GM12865 (cell line): Measurements from ENCODE around the gene GDI2.

Source experiments
- DNase-seq: peaks from one replicate; pipeline ENCODE4 v3.0.0; 2010; ENCODE audit warnings: low read depth
- H3K4me3 ChIP-seq: 2 replicates; pipeline ENCODE4 v1.5.1; 2011; ENCODE audit warnings: mild to moderate bottlenecking, low read depth, low read length, control low read depth
- CTCF ChIP-seq: IDR thresholded peaks from 2 replicates; pipeline ENCODE4 v1.5.1; 2011; ENCODE audit warnings: low read length, control low read depth, low read depth, inconsistent platforms; ENCODE audit not compliant: insufficient read depth; ENCODE audit errors: missing control alignments

Gene GDI2

GRCh38 chr10:5813341-5814109 is at the start of gene GDI2:
GDI2 (minus strand) TSS chr10:5813434; CDS start chr10:5813258, 176 bp downstream.
- peak within 1 kb of the TSS; percentile 99 for H3K4me3 ChIP-seq
- peak; percentile 98 for DNase-seq
- TF ChIP-seq CTCF = no peak

DNA sequence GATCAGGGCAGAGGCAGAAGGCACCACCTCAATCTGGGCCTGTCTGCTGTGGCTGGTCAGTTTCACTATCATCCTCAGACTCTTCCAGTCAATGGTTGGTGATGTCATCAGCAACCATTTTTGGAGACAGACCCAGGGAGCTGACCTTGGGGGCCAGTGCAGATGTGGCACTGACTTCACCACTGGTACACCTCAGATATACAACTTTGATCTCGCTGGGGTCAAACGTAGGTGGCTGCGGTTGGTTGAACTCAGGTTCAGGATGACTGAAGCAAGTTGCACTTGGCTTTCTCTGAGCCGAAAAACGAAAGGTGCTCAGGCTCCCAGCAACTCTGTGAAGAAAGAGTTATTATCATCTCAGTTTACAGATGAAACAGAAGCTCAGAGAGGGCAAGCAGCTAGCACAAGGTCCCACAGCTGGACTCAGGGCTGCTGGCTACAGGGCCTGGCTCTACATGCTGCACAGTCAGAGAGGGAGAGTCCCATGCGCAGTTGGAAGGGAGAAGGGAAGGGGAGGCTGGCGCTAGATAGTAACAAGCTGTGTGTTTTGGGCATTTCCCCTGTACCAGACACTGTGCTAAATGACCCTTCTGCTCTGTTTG is 49.2 kb upstream of the GDI2 start:
- peak overlapping the region; percentile 14 for H3K4me3 ChIP-seq
- no peak for TF ChIP-seq CTCF
- peak; percentile 97 for DNase-seq

DNA sequence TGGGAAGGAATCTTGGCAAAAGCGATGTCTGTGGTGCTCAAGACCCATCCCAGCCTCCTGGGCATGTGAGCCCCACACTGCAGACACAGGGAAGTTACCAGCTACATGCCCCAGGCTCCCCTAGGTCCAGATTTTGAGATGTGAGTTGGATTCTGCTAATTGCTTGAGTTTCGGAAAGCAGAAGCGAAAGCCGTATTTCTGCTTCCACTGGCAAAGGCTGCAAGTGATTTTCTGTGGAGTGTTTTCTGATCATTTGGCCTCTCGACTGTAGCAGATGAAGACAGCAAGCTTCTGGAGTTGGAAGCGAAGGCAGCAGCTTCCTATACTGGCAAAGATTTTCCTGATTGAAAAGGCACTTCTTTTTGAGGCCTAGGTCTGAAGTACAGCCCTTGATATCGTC is 46.8 kb upstream of the GDI2 start:
- no peak for DNase-seq
- H3K4me3 ChIP-seq = no peak overlapping the region
- TF ChIP-seq CTCF = no peak

DNA sequence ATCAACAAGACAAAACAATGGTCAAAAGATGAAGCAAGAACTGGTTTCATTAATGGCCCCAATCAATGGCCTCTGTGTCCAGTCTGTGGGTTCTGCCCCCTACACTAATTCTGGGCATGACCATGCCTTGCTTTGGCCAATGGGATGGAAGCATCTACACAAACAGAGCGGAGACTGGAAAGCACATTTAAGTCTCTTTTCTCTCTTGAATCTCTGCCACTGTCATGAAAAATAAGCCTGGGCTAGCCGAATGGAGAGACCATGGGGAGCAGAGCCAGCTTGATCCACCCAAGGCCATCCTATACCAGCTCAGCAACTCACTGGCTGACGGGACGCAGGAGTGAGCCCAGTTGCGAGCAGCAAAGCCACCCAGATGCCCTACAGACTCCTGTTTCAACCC is 45.6 kb upstream of the GDI2 start:
- H3K4me3 ChIP-seq = no peak overlapping the region
- no peak for TF ChIP-seq CTCF
- DNase-seq = no peak

DNA sequence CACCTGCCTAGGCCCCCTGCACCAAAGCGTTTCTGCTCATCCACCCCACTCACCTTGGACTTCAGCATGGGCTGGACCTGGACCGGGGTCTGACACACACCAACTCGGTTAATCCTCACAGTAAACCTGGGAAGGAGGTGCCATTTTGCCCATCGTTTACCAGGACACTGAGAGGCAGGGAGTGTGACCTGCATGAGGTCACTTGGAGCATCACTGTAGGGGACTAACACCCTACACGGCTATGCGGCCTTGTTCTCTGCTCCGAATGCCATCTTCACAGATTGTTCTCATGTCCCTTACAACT is 43.4 kb upstream of the GDI2 start:
- no peak overlapping the region for H3K4me3 ChIP-seq
- DNase-seq = no peak
- TF ChIP-seq CTCF = no peak

GRCh38 chr10:5855979-5856700 is 42.9 kb upstream of the GDI2 start:
- no peak for DNase-seq
- no peak overlapping the region for H3K4me3 ChIP-seq
- no peak for TF ChIP-seq CTCF
